ENCODE results near the gene ZFAND3. TPM values are rescaled to one million over a fixed set of nuclear protein-coding genes. Genes with fewer than 3 reads are reported as not detected.

The ZFAND3 gene
- total RNA-seq, 4 donors from 2014 or later = 46.3 to 73.6 (median 49.3) TPM

DNA sequence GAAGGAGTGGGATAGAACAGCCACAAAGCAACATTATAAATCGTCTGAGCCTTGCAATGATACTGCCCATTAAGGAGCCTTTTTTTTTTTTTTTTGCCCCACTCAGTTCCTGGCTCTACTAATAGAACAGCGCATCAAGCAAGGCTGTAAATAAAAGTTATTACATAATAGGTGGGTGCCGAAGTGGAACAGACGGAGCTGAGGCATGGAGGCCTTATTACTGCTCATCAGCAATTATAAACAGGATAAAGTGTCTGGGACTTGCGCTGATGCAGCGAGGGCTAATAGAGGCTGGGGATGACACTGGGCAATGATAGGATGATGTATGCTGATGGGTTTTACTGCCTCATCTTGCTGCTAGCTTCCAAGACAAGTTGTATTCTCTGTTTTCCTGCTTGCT is 272.1 kb downstream of the ZFAND3 start:
- no peak overlapping the region for H3K27ac ChIP-seq
- TF ChIP-seq, protein P1, sequence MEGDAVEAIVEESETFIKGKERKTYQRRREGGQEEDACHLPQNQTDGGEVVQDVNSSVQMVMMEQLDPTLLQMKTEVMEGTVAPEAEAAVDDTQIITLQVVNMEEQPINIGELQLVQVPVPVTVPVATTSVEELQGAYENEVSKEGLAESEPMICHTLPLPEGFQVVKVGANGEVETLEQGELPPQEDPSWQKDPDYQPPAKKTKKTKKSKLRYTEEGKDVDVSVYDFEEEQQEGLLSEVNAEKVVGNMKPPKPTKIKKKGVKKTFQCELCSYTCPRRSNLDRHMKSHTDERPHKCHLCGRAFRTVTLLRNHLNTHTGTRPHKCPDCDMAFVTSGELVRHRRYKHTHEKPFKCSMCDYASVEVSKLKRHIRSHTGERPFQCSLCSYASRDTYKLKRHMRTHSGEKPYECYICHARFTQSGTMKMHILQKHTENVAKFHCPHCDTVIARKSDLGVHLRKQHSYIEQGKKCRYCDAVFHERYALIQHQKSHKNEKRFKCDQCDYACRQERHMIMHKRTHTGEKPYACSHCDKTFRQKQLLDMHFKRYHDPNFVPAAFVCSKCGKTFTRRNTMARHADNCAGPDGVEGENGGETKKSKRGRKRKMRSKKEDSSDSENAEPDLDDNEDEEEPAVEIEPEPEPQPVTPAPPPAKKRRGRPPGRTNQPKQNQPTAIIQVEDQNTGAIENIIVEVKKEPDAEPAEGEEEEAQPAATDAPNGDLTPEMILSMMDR (IDR thresholded peaks at IDR 0.05) = no peak
- TF ChIP-seq POLR2A (IDR thresholded peaks at IDR 0.05) = no peak
- TF ChIP-seq EP300 (IDR thresholded peaks at IDR 0.05) = no peak
- no peak for TF ChIP-seq POLR2AphosphoS5 (IDR thresholded peaks at IDR 0.05)
- no peak overlapping the region for H3K4me3 ChIP-seq
- peaks cover 0 to 17% (median 0%) of the 10 kb centered on the region in 3 donors for H3K4me1 ChIP-seq
- H3K27me3 ChIP-seq = no peaks in the 10 kb centered on the region
- WGBS, 2 donors (ENCODE audit: low coverage in 1 of 2) = 75 to 80% methylated on average over 5 of the region's 6 CpGs
- no peaks in the 10 kb centered on the region for H3K36me3 ChIP-seq
- no peak for ATAC-seq
- no peaks in the 10 kb centered on the region for H3K9me3 ChIP-seq

DNA sequence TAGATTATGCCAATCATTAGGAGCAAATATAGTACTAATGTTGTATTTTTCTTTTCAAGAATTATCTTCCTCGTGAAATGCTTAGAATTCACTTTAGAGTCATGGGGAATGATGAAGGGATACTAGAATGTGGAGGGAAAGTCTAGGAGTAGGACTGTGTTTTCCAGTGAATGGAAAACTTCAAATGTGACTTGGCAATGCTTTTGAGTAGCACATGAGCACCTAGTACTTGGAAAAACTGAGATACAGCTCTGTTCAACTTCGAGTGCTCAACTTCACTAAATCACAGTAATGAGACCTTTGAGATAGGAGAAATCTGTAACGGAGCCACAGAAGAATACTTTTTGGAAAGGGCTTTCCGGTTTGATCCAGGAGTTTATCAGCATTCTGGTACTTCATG is 272.9 kb downstream of the ZFAND3 start:
- TF ChIP-seq, protein P1 (IDR thresholded peaks at IDR 0.05) = no peak
- TF ChIP-seq EP300 (IDR thresholded peaks at IDR 0.05) (no peak), POLR2AphosphoS5 (IDR thresholded peaks at IDR 0.05) (no peak), POLR2A (IDR thresholded peaks at IDR 0.05) (no peak)
- peaks cover 0 to 16% (median 0%) of the 10 kb centered on the region in 3 donors for H3K4me1 ChIP-seq
- no peaks in the 10 kb centered on the region for H3K36me3 ChIP-seq
- WGBS, 2 donors (ENCODE audit: low coverage in 1 of 2) = 75 to 77% methylated on average over 4 of the region's 4 CpGs
- ATAC-seq = no peak
- no peak overlapping the region for H3K27ac ChIP-seq
- no peaks in the 10 kb centered on the region for H3K9me3 ChIP-seq
- no peaks in the 10 kb centered on the region for H3K27me3 ChIP-seq
- H3K4me3 ChIP-seq = no peak overlapping the region

DNA sequence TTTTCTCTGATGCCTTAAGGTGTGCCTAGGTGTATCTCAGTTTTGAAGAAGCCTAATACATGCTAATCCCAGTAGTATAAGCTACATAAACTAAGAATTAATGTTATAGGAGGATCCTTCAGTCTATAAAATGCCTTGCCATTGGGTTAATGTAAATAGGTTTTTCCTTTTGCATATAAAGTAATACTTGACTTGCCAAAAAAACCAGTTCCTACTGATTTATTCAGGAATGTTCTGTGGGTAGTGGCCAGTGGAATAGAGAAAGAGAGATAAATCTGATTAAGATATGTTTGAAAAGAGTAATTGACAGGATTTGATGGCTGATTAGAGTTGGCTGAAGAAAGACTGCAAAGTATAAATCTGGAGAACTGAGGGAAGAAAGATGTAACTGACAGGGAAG is 273.4 kb downstream of the ZFAND3 start:
- no peak overlapping the region for H3K27ac ChIP-seq
- H3K27me3 ChIP-seq = no peaks in the 10 kb centered on the region
- H3K36me3 ChIP-seq = no peaks in the 10 kb centered on the region
- TF ChIP-seq POLR2AphosphoS5 (IDR thresholded peaks at IDR 0.05) (no peak), POLR2A (IDR thresholded peaks at IDR 0.05) (no peak), EP300 (IDR thresholded peaks at IDR 0.05) (no peak)
- TF ChIP-seq, protein P1 (IDR thresholded peaks at IDR 0.05) = no peak
- ATAC-seq = no peak
- H3K4me3 ChIP-seq = no peak overlapping the region
- H3K9me3 ChIP-seq = no peaks in the 10 kb centered on the region
- peaks cover 0 to 16% (median 0%) of the 10 kb centered on the region in 3 donors for H3K4me1 ChIP-seq

DNA sequence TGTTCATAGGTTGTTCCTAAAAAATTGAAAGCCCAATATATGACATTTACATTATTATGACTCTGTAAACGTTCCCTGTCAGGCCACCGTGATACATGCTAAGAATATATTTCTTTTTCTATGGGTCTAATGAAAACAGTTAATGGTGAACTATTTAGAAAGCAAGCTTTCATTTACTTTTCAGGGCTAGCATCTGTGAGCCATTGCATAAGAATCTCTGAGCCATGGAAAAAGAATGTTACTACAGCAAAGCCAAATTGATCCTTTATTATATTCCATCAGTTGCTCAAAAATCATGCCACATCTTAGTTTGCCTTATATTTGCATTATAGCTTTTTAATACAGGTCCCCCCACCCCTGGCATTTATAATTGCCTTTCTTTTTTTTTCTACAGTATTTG is 275.5 kb downstream of the ZFAND3 start:
- H3K4me3 ChIP-seq = no peak overlapping the region
- no peak for ATAC-seq

DNA sequence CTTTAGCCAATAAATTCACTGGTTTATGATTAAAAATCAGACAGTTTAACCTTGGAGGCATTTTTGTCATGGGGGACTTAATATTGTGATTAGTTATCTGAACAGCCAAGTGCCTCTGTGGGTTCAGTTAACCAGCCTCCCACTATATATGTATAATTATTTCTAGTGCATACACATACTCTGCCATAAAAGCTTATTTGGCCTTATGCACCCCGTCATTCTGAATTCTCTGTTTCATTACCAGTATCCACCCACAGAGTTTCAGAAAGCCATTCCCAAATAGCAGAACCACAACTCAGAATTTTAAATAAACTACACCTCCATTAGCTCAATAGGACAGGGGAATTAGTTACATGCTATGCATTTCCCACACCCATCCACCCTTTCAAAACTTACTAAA is 279.7 kb downstream of the ZFAND3 start:
- no peaks in the 10 kb centered on the region for H3K27me3 ChIP-seq
- H3K9me3 ChIP-seq = no peaks in the 10 kb centered on the region
- no peak overlapping the region for H3K27ac ChIP-seq
- TF ChIP-seq, protein P1 (IDR thresholded peaks at IDR 0.05) = no peak
- no peak for TF ChIP-seq EP300 (IDR thresholded peaks at IDR 0.05)
- TF ChIP-seq POLR2A (IDR thresholded peaks at IDR 0.05) = no peak
- TF ChIP-seq POLR2AphosphoS5 (IDR thresholded peaks at IDR 0.05) = no peak
- no peak overlapping the region for H3K4me3 ChIP-seq
- H3K36me3 ChIP-seq = no peaks in the 10 kb centered on the region
- 77 to 88% methylated on average over 1 of the region's 1 CpG for WGBS, 2 donors (ENCODE audit: low coverage in 1 of 2)
- H3K4me1 ChIP-seq = peaks cover 0 to 8% (median 0%) of the 10 kb centered on the region in 3 donors
- no peak for ATAC-seq

More for the DNA sequence above, 275.5 kb downstream of the ZFAND3 start:
- H3K36me3 ChIP-seq = no peaks in the 10 kb centered on the region
- WGBS, 2 donors (ENCODE audit: low coverage in 1 of 2) = 35 to 38% methylated on average over 2 of the region's 2 CpGs
- H3K27ac ChIP-seq = no peak overlapping the region
- TF ChIP-seq, protein P1 (IDR thresholded peaks at IDR 0.05) = no peak
- no peak for TF ChIP-seq POLR2AphosphoS5 (IDR thresholded peaks at IDR 0.05)
- no peak for TF ChIP-seq POLR2A (IDR thresholded peaks at IDR 0.05)
- TF ChIP-seq EP300 (IDR thresholded peaks at IDR 0.05) = no peak
- no peaks in the 10 kb centered on the region for H3K27me3 ChIP-seq
- H3K4me1 ChIP-seq = peaks cover 0 to 16% (median 0%) of the 10 kb centered on the region in 3 donors
- H3K9me3 ChIP-seq = no peaks in the 10 kb centered on the region
